Endothelial cell (in vitro differentiated cells): ENCODE data around the gene IKBKG. TPM values are rescaled to one million over a fixed set of nuclear protein-coding genes. Genes with fewer than 3 reads are reported as not detected.

Experiments used
- DNase-seq: peaks from one replicate; pipeline ENCODE4 v3.0.0; 2021; ENCODE audit warnings: low spot score
- H3K27ac Mint-ChIP-seq: one replicate; pipeline ENCODE4 v1.8.0; 2021; ENCODE audit warnings: mixed read lengths, inconsistent platforms; ENCODE audit not compliant: unreplicated experiment
- H3K27me3 Mint-ChIP-seq: one replicate; pipeline ENCODE4 v1.8.0; 2021; ENCODE audit warnings: mild to moderate bottlenecking, moderate library complexity, mixed read lengths, inconsistent platforms; ENCODE audit not compliant: unreplicated experiment
- H3K36me3 Mint-ChIP-seq: one replicate; pipeline ENCODE4 v1.8.0; 2021; ENCODE audit warnings: mild to moderate bottlenecking, low read depth, mixed read lengths, inconsistent platforms; ENCODE audit not compliant: unreplicated experiment
- H3K4me1 Mint-ChIP-seq: one replicate; pipeline ENCODE4 v1.8.0; 2021; ENCODE audit warnings: mild to moderate bottlenecking, mixed read lengths, inconsistent platforms; ENCODE audit not compliant: unreplicated experiment
- H3K4me3 Mint-ChIP-seq: one replicate; pipeline ENCODE4 v1.8.0; 2021; ENCODE audit warnings: mild to moderate bottlenecking, mixed read lengths, inconsistent platforms; ENCODE audit not compliant: unreplicated experiment
- H3K9me3 Mint-ChIP-seq: one replicate; pipeline ENCODE4 v1.8.0; 2021; ENCODE audit warnings: mixed read lengths, inconsistent platforms; ENCODE audit not compliant: unreplicated experiment
- CTCF ChIP-seq: fragments of 200-600 bp; sonication (generic); IDR thresholded peaks from one replicate; pipeline ENCODE4 v1.5.0; 2021; ENCODE audit warnings: antibody characterized with exemption; ENCODE audit not compliant: unreplicated experiment
- total RNA-seq: library from RNA; stranded (reverse); fragmentation: NEBNext Ultra II Directional; extraction: Animal tissue kit (Norgen Biotek cat#: 25700); gene quantifications from one replicate; pipeline ENCODE4 v1.2.1, GENCODE V29; 2021; ENCODE audit not compliant: unreplicated experiment

IKBKG gene
- total RNA-seq, 1 donor from 2014 or later: 23.0 TPM

- H3K9me3 Mint-ChIP-seq: no peaks in the 10 kb centered on the region
- H3K4me1 Mint-ChIP-seq: no peaks in the 10 kb centered on the region
- DNase-seq: no peak
- H3K36me3 Mint-ChIP-seq: peaks cover 3% of the 10 kb centered on the region
- H3K27me3 Mint-ChIP-seq: peaks cover 3% of the 10 kb centered on the region
- H3K4me3 Mint-ChIP-seq: no peak overlapping the region
- H3K27ac Mint-ChIP-seq: no peak overlapping the region
- no peak for TF ChIP-seq CTCF
These were observed 5.9 kb upstream of the IKBKG start for GRCh38 chrX:154541589-154541895.

- no peak for DNase-seq
- Mint-ChIP-seq H3K4me3 (no peak overlapping the region), H3K4me1 (no peaks in the 10 kb centered on the region), H3K36me3 (peaks cover 3% of the 10 kb centered on the region), H3K9me3 (no peaks in the 10 kb centered on the region), H3K27ac (no peak overlapping the region), H3K27me3 (peaks cover 3% of the 10 kb centered on the region)
- TF ChIP-seq CTCF: no peak
These were observed 5.3 kb upstream of the IKBKG start for GRCh38 chrX:154541896-154542722.

- Mint-ChIP-seq H3K27me3 (peaks cover 4% of the 10 kb centered on the region), H3K4me3 (no peak overlapping the region), H3K4me1 (peaks cover 3% of the 10 kb centered on the region), H3K9me3 (no peaks in the 10 kb centered on the region), H3K27ac (no peak overlapping the region), H3K36me3 (peaks cover 3% of the 10 kb centered on the region)
- no peak for DNase-seq
- no peak for TF ChIP-seq CTCF
These were observed 4.5 kb upstream of the IKBKG start for GRCh38 chrX:154542723-154543424.

GRCh38 chrX:154545673-154546274, 1.6 kb upstream of the IKBKG start:
- Mint-ChIP-seq H3K4me3 (peak overlapping the region; percentile 81), H3K36me3 (peaks cover 7% of the 10 kb centered on the region), H3K4me1 (peaks cover 11% of the 10 kb centered on the region), H3K27ac (no peak overlapping the region), H3K27me3 (peaks cover 6% of the 10 kb centered on the region), H3K9me3 (no peaks in the 10 kb centered on the region)
- no peak for DNase-seq
- no peak for TF ChIP-seq CTCF
